HG03064 (cell line): ENCODE results near the gene SMAD3.

ENCODE experiments used
- ATAC-seq: cut with Tn5 transposase; IDR thresholded peaks from one replicate; pipeline ENCODE4 v1.9.1; 2021; ENCODE audit warnings: low read depth; ENCODE audit not compliant: unreplicated experiment

SMAD3 gene

DNA sequence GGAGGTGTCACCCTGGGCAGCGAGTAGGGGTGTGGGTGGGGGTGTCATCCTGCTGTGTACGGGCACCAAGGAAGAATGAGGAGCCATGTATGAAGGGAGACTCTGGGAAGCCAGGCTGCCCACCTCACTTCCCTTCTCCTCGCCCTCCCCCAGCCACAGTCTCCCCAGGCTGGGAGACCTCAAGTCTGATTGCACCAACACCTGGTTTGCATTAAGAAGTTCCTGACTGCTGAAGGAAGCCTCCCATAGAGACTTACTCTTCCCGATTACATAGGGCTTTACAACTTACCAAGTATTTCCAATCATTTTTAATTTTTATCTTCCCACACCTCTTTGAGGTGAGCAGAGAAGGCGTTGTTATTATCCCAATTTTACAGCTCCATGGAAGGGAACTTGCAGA, 29.5 kb upstream of the SMAD3 start:
- ATAC-seq: no peak

DNA sequence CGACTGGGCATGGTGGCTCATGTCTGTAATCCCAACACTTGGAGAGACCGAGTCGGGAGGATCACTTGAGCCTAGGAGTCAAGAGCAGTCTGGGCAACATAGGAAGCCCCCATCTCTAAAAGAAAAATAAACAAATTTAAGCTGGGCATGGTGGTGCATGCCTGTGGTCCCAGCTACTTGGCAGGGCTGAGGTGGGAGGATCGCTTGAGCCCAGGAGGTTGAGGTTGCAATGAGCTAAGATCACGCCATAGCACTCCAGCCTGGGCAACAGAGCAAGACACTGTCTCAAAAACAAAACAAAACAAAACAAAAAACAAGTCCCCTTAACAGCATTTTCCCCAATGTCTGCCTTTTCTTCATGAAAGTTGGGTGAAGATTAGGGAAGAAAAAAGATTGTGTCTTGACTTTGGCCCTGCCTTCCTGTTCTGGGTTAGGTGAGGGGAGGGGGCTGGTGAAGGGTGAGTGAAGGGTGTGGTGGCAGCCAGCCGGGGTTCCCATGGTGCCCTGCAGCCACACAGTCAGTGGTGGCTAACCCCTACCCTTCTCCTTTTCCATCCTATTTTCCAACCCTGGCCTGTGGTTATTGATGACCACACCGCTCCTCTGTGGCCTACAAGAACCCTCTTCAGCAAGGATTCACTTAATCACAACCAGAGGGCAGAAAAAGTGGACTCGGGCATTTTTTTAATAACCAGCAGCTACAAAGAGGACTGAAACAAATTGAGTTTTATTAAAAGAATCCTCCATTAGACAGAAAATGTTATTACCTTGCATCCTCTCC, 28.4 kb upstream of the SMAD3 start:
- ATAC-seq: no peak

DNA sequence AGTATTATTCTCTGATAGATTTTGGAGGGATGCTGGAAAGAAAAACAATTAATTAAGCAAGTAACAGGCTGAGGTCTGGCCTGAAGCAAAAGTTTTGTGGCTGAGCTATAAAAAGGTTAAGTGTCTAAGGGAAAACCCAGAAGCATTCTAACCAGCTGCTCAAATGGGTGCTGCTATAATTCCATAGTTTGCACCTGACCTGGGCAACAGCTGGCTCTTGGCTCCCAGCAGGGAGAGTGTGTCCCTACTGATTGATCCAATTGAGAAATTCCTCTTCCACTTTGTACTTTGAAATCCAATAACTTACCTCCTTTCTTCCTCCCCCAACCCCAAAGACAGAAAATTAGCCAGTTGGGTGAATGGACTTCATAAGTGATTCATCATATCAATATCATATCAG, 27.7 kb upstream of the SMAD3 start:
- no peak for ATAC-seq

DNA sequence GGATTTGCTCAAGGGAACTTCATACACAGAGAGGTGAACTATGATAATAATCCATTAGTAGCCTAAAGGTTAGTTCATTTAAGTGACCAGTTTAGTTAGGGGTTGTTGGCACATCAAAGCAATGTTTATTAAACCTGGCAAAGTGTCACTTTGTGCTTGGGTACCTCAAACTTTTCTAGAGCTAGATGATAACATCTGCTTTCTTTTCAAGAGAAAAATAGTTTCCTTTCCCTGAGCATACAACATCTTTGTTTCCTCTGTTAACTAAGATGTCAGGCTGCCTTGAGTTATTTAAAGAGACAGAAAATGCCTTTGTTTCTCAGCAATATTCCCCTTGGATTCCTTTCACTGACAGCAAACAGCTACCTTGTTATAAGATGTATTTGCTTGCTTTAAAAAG, 26.7 kb upstream of the SMAD3 start:
- ATAC-seq: no peak

DNA sequence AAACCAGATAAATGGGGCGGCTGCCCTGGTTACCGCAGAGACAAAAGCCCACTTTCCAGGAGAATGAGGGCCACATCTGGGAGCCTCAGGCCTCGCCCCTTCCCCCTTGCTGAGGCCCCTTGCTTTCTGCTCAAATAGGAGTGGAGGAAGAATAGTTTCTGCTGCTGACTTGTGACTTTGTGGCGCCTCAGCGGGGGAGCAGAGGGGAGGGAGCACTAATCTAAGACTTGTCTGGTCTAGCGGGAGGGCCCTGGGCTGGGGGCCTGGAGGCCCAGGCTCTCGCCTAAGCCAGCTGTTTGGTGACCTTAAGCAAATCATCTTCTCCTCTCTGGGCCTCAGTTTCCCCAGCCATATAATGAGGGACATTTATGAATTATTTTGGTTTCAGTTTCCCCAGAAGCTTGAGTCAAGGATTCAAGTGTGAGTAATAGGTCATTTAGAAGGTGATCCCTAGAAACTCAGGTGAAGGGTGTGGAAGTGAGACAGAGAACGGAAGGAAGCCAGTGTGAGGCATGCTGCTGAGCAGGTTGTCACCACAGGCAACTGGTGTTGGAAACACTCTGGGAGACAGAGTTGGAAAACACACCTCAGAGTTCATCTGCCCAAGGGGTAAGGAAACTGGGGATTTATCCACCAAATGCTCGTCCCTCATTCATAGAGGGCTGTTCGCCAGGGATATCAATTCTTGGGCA, 25.9 kb upstream of the SMAD3 start:
- ATAC-seq: no peak

DNA sequence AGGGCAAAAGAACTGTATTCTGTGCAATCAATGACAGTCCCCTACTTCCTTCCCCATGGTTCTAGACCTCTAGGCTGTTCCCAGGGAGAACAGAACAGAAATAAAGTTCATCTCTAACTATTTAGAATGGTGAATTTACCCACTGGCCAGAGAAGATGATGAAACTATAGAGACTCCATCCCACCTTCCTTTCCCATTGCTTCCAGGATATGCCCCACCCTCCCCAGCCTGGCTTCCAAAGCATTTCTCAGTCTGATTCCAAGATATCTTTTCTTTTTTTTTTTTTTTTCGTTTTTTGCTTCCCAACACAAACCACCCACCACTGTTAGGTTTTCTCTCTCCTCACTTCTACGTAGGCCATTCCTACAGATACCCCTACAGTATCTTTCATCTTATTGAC, 25.1 kb upstream of the SMAD3 start:
- no peak for ATAC-seq

DNA sequence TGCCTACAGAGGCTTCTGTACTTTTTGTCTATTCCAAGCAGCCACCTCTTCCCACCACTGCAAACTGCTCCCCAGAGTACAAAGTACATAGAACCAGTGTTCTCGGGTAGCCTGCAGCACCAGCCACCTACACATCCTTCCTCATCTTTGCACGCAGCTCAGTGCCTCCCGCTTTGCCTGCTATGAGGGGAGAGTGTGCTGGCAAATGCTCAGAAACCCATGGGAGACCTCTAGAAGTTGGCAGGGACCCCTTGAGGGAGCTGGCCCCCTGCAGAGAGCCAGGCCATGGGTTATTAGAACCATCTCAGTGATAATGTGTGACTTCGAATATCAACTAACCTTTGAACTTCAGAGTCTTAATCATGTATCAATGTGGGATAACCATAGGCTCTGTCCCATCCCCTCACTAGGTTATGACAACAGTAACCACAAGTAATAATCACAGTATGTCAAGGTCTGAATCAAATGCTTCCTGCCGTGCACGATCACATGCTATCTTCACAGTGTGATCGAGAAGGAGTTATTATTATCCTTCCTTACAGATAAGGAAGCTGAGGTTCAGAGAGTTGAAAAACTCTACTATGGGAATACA, 22.8 kb upstream of the SMAD3 start:
- no peak for ATAC-seq

DNA sequence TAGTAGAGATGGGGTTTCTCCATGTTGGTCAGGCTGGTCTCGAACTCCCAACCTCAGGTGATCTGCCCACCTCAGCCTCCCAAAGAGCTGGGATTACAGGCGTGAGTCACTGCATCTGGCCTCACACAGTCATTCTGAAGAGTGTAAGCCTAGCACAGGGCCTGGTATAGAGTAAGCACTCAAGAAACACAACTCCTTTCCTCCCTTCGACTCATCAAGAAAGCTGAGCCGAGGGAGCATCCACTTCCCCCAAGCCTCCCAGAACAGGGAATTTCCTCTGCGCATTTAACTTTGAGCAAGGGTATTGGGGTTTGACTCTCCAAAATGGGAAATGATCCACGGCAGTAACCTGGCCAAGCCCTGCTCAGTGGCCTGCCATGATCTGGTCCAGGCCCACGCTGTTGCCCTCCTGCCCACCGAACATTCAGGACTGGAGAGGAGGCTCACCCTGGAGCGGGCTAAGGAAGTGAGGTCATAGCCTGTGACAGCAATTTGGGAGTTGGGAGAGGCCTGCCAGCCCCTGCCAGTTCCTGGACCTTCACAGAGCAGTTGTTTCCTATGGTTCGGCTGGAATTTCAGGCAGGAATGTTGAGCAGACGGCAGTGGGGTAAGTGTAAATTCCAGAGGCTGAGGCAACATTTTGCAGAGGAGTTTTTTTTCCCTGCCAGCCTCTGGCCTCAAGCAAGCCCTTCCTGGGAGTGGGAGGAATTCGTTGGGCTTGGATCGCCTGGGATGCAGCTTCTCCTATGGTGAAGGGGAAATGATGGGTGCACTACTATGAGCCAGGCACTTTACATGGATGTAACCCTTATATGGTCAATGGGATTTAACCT, 21.2 kb upstream of the SMAD3 start:
- ATAC-seq: no peak

DNA sequence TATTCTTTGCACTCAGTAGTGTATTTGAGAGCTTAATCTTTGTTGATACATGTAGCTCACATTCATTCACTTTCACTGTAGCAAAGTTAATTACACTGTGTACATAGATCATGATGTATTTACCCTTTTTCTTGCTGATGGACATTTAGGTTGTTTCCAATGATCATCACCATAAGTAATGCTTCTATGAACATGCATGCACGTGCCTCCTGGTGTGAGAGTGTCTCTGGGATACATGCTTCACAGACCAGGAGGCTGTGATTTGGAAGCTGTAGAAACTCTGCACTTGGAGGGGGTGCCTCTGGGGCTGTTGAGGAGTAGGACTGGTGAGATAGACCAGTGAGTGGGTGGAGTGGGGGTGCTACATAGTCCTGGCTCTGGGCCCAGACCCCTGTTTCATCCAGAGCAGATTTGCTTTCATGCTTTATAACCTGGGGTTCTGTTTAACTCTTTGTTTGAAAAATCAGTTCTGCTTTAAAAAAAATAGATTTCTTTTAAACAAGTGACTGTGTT, 18.2 kb upstream of the SMAD3 start:
- ATAC-seq: no peak

DNA sequence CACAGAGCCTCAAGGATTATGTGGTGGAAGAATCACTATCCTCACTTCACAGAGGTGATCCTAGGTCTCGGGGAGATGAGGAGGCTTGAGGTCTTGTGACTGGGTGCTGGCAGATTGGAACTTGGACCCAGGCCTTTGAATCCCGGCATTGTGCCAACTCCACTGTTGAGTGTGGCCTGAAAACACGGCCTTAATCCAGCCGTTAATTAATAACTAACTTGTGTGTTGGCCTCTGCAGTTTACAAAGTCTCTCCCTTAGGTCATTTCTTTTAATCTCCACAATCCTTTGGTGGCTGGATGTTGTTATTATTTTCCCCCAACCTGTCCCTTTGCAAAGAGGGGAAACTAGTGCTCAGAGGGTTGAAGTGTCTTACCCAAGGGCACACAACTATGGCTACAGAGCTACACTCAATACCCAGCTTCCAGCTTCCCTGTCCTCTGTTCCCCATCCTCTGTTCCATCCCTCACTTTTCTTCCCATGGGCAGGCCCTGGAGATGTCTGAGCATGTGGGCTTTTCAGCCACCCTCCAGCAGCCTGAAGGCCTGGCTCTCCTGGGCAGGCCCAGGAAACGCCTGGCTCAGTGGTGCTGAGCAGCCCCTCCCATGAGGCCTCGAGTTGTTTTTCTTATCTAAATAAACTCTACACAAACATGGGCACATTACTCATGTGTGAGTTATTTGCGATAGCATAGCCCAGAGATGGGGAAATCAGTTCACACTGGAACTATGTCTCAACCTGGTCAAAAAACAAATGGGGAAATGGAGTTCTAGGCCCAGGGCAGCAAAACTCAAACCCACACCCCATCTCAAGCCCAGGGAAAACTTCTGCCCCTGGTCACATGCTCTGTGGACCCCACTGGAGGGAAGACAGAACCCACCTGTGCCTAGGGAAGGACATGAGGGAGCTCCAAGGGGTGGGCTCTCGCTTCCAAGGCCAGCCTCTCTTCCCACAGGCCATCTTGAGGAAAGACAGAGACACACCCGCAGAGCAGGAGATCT, 16.8 kb upstream of the SMAD3 start:
- no peak for ATAC-seq

DNA sequence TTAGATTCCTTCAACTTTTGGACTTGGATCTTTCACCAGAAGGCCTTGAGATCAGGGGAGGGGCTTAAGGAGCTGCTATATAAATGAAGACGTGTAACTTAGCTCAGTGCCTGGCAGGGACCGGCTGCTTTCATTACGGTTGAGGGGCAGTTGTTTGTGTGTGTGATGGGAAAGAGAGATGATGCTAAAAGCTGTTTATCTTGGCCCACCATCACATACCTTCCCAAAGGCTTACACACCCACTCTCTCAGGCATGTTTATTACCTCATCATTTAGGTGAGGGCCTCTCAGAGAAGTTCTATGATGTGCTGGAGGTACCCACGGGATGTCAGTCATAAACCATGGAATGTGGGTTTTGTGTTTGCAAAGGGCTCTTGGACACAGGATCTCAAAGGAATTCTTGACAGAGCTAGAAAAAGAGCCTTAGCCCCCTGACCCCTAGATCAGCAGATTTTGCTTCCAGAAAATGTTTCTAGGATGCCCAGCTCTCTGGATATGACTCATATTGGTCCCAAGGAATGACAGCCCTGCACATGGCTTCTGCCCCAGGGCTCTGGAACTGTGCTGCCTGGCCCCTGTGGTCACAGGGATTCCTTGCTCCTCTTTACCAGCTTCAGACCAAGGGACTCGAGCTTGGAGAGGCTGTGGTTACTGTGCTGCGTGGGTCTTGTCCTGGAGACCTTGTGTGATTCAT, 15.9 kb upstream of the SMAD3 start:
- ATAC-seq: no peak

DNA sequence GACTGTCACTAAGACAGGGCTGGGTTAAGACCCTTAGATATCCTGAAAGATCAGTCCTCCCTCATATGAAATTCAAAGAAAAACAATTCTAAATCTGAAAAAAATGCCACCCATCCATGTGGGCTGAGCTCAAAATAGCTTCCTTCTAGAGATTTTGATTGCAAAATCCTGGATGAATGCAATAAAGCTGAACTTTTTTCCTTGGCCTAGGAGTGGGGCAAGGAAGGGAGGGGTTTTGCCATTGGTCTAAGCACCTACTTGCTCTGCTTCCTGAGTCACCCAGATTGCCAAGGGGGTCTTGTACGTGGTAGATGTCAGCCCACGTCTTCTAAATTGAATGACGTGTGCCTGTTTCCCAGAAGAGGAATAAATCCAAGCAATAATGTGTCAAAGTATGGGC, 15.3 kb upstream of the SMAD3 start:
- ATAC-seq: no peak

DNA sequence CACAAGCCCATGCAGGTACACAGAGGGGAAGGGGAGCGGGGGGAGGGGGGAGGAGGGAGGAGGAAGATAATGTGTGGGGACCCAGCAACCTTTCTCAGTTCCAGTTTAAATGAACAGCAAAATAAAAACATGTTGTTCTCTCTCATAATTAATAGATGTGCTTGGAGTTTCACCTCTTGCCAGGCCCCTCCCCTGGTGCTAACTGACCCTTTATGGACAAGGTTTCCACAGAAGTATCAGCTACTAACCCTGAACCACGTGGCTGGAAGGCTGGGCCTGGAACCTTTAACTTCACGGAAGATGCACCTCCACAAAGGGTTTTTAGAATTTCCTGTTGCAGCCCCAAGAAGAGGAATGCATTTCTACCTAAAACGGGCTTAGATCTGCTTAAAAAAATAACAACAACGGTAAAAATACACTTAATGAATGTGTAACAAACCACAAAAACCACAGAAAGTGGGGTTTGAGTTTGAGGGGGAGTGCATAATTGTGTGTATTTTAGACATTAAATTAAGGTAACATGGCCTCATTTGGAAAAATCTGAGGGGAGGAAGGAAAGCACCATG, 14.8 kb upstream of the SMAD3 start:
- ATAC-seq: no peak

DNA sequence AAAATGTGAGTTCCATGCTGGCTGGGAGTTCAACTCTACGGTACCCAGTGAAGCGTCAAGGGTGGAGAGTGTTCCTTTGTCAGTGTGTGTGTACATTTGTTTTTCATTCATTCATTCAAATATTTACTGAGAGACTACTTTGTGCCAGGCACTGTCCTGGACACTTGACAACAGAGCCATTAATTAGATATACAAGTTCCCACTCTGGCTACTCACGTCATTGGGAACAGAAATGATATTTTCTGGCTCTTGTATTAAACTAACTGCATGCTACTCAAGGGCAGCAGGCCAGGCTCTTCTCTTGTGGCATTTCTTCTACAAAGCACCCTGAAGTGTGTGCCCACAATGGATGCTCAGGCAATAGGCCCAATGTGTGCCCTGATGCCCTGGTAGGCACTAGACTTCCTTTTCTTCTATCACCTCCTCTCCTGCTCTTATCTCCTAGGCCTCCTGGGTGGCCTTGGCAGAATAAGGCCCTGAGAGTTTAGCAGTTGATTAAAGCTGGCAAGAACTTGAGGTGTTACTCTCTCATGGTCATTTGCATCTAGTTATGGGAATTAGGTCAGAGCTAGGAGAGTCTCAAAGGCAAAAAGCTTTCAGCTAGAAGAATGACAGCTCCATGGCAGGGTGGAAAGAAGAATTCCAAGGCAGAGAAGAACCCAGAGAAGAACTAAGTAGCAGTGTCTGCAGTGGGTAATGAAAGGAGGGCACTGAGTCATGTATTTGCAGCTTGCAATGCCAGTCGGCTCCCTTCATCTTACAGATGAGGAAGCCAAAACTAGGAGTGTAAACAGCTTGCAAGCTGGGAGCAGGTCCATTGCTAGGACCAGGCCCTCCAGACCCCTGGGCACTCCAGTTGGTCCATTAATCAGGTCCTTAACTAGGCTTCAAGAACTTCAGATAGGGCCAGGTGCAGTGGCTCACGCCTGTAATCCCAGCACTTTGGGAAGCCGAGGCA, 14.0 kb upstream of the SMAD3 start:
- ATAC-seq: no peak

DNA sequence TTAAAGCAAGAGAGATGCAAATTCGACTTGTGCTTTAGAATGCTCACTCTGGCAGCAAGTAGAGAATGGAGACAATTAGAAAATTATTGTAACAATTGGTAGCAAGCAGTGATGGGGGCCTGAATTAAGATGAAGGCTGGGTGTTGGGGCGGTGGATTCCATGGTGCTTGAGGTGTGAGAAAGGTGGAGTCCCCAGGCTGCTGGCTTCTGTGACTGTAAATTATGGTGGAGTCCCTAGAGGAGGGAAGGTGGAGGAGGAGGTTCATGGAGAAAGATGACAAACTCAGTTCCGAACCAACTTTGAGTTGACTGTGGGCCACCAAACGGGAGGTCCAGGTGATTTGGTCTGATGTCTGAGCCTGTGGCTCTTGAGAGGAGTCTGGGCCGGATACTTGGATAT, 10.7 kb upstream of the SMAD3 start:
- no peak for ATAC-seq

DNA sequence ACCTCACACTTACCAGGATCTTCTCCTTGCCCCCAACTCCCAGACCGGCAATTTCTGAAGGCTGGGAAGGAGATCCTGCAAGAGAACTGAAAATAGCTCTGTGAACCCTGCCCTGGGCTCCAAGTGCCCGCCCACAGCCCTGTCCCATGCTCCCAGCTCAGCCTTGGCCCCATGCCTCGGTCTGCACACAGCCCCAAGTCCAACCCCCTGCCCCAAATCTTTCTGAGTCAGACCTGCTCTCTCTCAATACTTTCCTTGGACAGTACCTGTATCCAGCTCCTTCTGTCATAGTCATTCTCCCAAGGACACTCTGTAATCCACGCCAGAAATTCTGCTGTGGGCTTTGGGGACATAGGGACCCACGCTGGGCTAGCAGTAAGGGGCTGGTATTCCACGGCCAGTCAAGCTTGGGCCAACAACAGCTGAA, 6.3 kb upstream of the SMAD3 start:
- no peak for ATAC-seq

DNA sequence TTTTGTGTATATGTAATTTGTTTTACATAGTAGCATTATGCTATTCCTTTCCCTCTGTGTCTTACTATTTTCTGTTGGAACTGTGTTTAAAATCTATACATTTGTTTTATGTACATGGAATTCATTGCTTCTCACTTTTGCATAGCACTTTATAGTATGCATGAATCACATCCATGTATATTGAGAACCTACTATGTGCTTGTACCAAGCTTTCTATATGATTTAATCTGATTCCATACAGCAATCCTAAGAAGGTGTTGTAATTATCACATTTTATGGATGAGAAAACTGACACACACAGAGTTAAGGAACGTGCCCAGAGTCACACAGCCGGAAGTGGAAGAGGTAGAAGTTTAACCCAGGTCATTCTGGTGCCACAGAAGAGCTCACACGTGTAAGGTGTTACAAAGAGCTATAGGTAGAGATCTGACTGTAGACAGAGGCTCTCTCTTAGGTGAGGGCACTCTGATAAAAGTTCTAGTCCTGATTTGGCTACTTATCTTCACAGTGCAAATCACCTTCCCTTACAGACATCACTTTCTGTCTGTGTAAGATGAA, 3.5 kb upstream of the SMAD3 start:
- no peak for ATAC-seq
